ENCODE data around the gene CHST8. TPM values are rescaled to one million over a fixed set of nuclear protein-coding genes. Genes with fewer than 3 reads are reported as not detected.

The CHST8 gene
- total RNA-seq, 2 experiments from 2014 or later = not detected

DNA sequence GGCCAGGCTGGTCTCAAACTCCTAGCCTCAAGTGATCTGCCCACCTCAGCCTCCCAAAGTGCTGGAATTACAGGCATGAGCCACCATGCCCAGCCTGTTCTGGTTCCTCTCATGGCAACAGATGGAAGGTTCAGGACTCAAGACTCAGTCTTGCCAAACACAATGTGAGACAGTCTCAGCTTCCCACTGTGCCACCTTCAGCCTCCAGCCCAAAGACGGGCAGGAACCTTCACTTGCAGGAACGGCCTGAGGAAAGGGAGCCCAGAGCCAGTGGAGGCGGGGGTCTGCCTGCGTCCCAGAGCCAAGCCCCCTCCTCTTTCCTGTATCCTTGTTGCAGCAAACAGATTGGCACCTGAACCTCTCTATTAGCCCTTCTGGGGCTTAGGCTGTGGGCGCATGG is 2.9 kb upstream of the CHST8 start:
- CTCF ChIA-PET = no interaction called here
- DNase-seq (no peak), ATAC-seq (ENCODE audit: poor library complexity) (no peak)
- Histone ChIP-seq H3K4me1 (ENCODE audit: insufficient read depth, low read length) (no peaks in the 10 kb centered on the region), H3K27me3 (ENCODE audit: control insufficient read depth in 1 of 2, insufficient read depth in 2 of 2, low read length in 2 of 2) (peaks cover 18 to 31% of the 10 kb centered on the region in 2 experiments), H3K4me3 (ENCODE audit: low read length) (no peak overlapping the region), H3K36me3 (ENCODE audit: insufficient read depth, low read length) (no peaks in the 10 kb centered on the region), H3K9me3 (ENCODE audit: control insufficient read depth in 1 of 2, insufficient read depth in 1 of 2, low read length in 2 of 2) (peaks cover 0 to 18% of the 10 kb centered on the region in 2 experiments), H3K27ac (ENCODE audit: low read depth in 1 of 2, low read length in 2 of 2) (no peak overlapping the region)
- no peak overlapping the region for H3K27ac Mint-ChIP-seq
- intact Hi-C loops (cut with DNase I, micrococcal nuclease) = no loop called here
- peaks cover 57% of the 10 kb centered on the region for H3K27me3 Mint-ChIP-seq
- no peaks in the 10 kb centered on the region for H3K4me1 Mint-ChIP-seq (ENCODE audit: low read depth)
- H3K9me3 Mint-ChIP-seq = no peaks in the 10 kb centered on the region
- TF ChIP-seq, protein P1, sequence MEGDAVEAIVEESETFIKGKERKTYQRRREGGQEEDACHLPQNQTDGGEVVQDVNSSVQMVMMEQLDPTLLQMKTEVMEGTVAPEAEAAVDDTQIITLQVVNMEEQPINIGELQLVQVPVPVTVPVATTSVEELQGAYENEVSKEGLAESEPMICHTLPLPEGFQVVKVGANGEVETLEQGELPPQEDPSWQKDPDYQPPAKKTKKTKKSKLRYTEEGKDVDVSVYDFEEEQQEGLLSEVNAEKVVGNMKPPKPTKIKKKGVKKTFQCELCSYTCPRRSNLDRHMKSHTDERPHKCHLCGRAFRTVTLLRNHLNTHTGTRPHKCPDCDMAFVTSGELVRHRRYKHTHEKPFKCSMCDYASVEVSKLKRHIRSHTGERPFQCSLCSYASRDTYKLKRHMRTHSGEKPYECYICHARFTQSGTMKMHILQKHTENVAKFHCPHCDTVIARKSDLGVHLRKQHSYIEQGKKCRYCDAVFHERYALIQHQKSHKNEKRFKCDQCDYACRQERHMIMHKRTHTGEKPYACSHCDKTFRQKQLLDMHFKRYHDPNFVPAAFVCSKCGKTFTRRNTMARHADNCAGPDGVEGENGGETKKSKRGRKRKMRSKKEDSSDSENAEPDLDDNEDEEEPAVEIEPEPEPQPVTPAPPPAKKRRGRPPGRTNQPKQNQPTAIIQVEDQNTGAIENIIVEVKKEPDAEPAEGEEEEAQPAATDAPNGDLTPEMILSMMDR (IDR thresholded peaks at IDR 0.05) = no peak
- no peak overlapping the region for H3K4me3 Mint-ChIP-seq
- H3K36me3 Mint-ChIP-seq (ENCODE audit: low read depth) = no peaks in the 10 kb centered on the region
- POLR2A ChIA-PET = no interaction called here

DNA sequence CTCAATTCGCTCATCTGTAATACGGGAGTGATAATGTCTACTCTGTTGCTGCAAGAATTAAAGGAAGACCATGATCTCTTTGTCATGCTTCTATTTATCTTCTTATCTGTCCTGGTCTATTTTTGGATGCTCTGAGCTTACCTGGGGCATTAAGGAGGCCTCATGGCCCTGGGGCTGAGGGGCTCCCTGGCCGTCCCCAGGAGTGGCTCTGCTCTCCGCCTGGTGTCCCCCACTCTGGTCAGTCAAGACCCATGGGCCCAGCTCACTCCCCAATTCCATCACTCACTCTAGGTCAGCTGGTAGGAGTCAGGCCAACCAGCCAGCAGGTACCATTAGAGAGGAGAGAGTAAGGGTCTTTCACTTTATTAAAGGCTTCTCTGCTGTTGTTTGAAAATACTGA is 1.1 kb upstream of the CHST8 start:
- H3K27me3 Mint-ChIP-seq = peaks cover 52% of the 10 kb centered on the region
- CTCF ChIA-PET = no interaction called here

DNA sequence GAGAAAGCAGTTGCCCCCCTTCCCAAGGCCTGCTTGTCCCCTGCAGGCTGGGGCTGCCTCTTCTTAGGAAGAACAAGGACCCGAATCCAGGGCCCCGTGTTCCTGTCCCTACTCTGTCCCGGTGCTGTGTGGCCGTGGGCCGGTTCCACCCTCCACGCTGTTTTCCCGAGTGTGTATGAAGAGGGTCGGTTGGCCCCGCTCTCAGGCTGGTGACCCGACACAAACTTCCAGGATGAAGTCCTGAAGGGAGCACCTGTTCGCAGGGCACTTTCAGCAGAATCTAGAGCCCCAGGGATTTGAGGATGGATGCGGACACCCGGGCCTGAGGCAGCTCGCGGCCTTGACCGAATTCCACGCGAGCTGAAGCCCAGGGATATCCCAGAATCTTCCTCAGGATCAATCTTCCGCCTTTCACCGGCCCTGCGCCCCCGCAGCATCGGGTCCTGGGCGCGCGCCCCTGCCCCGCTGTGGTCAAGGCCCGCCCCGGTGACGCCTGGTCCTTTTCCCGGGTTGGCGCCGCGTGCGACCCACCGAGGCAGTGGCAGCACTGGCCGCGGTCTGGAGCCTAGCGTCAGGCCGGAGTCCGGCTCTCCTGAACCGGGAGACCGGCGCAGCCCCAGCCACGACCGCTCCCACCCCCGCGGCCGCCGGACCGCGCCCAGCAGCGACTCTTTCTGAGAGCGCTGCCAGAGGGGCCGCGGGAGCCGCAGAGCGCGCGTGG is 528 bp upstream of the CHST8 start:
- Histone ChIP-seq H3K4me1 (ENCODE audit: insufficient read depth, low read length) (no peaks in the 10 kb centered on the region), H3K9me3 (ENCODE audit: control insufficient read depth in 1 of 2, insufficient read depth in 1 of 2, low read length in 2 of 2) (peaks cover 0 to 15% of the 10 kb centered on the region in 2 experiments), H3K27me3 (ENCODE audit: control insufficient read depth in 1 of 2, insufficient read depth in 2 of 2, low read length in 2 of 2) (peaks cover 16 to 47% of the 10 kb centered on the region in 2 experiments), H3K36me3 (ENCODE audit: insufficient read depth, low read length) (no peaks in the 10 kb centered on the region), H3K4me3 (ENCODE audit: low read length) (no peak overlapping the region), H3K27ac (ENCODE audit: low read depth in 1 of 2, low read length in 2 of 2) (no peak overlapping the region)
- intact Hi-C loops (cut with DNase I, micrococcal nuclease) = no loop called here
- H3K27ac Mint-ChIP-seq = no peak overlapping the region
- H3K4me1 Mint-ChIP-seq (ENCODE audit: low read depth) = no peaks in the 10 kb centered on the region
- TF ChIP-seq, protein P1 (IDR thresholded peaks at IDR 0.05) = no peak
- DNase-seq = no peak
- no peak overlapping the region for H3K4me3 Mint-ChIP-seq
- ChIA-PET POLR2A (no interaction called here), CTCF (no interaction called here)
- H3K27me3 Mint-ChIP-seq = peaks cover 51% of the 10 kb centered on the region
- H3K36me3 Mint-ChIP-seq (ENCODE audit: low read depth) = no peaks in the 10 kb centered on the region
- H3K9me3 Mint-ChIP-seq = no peaks in the 10 kb centered on the region
- ATAC-seq (ENCODE audit: poor library complexity) = no peak

More for the DNA sequence above, 1.1 kb upstream of the CHST8 start:
- Mint-ChIP-seq H3K4me3 (no peak overlapping the region), H3K9me3 (no peaks in the 10 kb centered on the region), H3K36me3 (ENCODE audit: low read depth) (no peaks in the 10 kb centered on the region), H3K27ac (no peak overlapping the region), H3K4me1 (ENCODE audit: low read depth) (no peaks in the 10 kb centered on the region)
- Histone ChIP-seq H3K27ac (ENCODE audit: low read depth in 1 of 2, low read length in 2 of 2) (no peak overlapping the region), H3K9me3 (ENCODE audit: control insufficient read depth in 1 of 2, insufficient read depth in 1 of 2, low read length in 2 of 2) (peaks cover 0 to 18% of the 10 kb centered on the region in 2 experiments), H3K36me3 (ENCODE audit: insufficient read depth, low read length) (no peaks in the 10 kb centered on the region), H3K27me3 (ENCODE audit: control insufficient read depth in 1 of 2, insufficient read depth in 2 of 2, low read length in 2 of 2) (peaks cover 19 to 47% of the 10 kb centered on the region in 2 experiments), H3K4me1 (ENCODE audit: insufficient read depth, low read length) (no peaks in the 10 kb centered on the region), H3K4me3 (ENCODE audit: low read length) (no peak overlapping the region)
- POLR2A ChIA-PET = no interaction called here
- intact Hi-C loops (cut with DNase I, micrococcal nuclease) = no loop called here
- TF ChIP-seq, protein P1 (IDR thresholded peaks at IDR 0.05) = no peak
- DNase-seq (no peak), ATAC-seq (ENCODE audit: poor library complexity) (no peak)

Measured in CD4-positive, alpha-beta T cell (primary cell).